GM18505 (cell line): ENCODE measurements around the gene COX7A1.
A peak's percentile ranks its signal among the peaks of the same experiment; 100 is the strongest.
"Not testable (repeated sequence)": the region's sequence is repeated elsewhere in the genome, so short reads cannot be mapped to it uniquely, and the experiment has no call there.

Experiments used
- ATAC-seq: cut with Tn5 transposase; IDR thresholded peaks from one replicate; pipeline ENCODE4 v1.9.1; 2021; ENCODE audit not compliant: unreplicated experiment
- POLR2A ChIP-seq: IDR thresholded peaks from 4 replicates; pipeline ENCODE4 v1.6.1; 2011; ENCODE audit warnings: borderline replicate concordance; ENCODE audit not compliant: insufficient read depth, insufficient read length; ENCODE audit errors: extremely low read depth

Gene COX7A1

DNA sequence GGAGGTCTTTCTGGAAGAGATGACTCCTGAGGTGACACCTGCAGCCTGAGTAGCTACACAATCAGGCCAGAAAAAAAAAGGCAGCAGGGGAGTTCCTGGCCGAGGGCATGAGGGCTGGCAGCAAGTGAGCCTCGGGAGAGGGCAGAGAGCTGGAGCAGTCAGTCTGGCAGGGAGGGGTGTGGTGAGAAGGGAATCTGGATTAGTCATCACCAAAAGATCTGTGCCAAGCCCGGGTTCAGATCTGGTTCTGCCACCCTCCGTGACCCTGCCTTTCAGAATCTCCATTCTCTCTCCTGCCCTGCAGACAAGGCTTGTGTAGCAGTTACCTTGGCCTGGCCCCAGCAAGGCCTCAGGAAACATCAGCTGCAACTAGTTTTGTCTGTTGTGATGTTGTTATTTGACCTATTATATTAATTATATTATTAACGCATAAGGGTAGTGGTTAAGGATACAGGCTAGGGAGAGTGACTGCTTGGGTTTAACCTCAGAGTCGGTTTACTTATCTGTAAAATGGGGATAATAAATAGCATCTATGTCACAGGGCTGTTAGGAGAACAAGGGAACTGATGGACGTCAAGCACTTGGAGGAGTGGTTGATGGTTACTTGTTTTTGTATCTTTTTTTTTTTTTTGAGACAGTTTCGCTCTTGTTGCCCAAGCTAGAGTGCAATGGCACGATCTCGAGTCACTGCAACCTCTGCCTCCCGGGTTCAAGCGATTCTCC, 15.1 kb downstream of the COX7A1 start:
- no peak for ATAC-seq
- TF ChIP-seq POLR2A: no peak

DNA sequence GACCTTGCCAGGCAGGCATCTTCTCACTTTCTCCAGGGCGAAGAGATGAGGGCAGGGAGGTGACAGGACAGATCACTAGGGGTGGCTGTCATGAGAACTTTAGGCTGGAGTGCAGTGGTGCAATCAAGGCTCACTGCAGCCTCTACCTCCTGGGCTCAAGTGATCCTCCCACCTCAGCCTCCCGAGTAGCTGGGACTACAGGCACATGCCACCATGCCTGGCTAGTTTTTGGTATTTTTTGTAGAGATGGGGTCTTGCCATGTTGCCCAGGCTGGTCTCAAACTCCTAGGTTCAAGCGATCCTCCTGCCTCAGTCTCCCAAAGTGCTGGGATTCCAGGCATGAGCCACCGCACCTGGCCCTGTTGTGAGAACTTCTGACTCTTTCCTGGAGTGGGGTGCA, 17.4 kb downstream of the COX7A1 start:
- ATAC-seq: not testable (repeated sequence)

DNA sequence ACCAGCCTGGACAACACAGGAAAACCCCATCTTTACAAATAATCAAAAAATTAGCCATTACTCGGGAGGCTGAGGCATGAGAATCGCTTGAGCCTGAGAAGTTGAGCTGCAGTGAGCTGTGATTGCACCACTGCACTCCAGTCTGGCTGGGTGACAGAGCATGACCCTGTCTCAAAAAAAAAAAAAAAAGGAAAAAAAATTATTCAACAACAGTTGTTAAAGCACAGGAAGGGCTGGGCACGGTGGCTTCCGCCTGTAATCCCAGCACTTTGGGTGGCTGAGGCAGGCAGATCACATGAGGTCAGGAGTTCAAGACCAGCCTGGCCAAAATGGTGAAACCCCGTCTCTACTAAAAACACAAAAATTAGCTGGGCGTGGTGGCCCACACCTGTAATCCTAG, 21.0 kb downstream of the COX7A1 start:
- not testable (repeated sequence) for ATAC-seq

DNA sequence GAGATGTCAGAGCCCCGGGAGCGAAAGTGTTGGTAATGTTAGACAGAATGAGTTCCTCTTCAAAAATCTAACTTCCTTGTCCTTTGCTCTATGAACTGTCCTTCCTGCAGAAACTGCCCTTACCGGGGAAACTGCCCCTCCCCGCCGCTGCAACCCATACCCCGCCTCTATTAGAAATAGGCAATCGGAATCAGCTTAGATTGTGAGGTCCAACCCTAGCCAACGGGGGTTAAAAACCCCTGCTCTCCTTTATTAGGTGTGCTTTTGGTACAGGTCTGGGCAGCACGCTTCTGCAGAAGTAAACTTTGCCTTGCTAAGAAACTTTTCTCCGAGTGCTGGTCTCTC, 23.9 kb downstream of the COX7A1 start:
- ATAC-seq: no peak
- TF ChIP-seq POLR2A: no peak

DNA sequence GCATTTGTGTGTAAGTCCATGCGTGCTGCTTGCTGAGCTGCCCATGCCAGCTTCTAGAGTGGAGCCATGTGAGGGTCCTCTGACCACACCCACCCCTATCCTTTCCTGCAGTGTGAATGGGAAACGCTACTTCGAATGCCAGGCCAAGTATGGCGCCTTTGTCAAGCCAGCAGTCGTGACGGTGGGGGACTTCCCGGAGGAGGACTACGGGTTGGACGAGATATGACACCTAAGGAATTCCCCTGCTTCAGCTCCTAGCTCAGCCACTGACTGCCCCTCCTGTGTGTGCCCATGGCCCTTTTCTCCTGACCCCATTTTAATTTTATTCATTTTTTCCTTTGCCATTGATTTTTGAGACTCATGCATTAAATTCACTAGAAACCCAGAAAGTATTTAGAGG, 26.7 kb downstream of the COX7A1 start:
- TF ChIP-seq POLR2A: no peak
- ATAC-seq: no peak

DNA sequence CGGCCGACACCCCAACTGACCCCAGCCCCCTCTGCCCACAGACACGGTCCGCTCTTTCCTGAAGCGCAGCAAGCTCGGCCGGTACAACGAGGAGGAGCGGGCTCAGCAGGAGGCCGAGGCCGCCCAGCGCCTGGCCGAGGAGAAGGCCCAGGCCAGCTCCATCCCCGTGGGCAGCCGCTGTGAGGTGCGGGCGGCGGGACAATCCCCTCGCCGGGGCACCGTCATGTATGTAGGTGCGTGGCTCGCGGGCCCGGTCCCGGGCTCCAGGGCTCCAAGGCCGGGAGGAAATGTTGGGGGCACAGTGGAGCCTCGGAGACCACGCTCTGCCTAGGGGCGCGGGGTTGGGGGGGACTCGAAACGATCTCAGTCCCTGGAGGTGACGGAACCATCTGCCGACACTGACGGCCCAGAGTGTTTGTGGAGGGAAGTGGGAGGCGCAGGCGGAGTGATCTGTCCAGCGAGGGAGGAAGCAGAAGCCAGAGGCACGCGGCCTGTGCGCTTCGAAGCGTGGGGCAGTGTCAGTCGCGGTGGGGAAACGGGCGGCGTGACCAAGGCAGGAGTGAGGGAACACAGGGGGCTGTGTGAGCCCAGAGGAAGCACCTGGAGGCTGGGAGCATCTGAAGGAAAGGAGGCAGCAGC, 30.6 kb downstream of the COX7A1 start:
- no peak for ATAC-seq
- TF ChIP-seq POLR2A: no peak

DNA sequence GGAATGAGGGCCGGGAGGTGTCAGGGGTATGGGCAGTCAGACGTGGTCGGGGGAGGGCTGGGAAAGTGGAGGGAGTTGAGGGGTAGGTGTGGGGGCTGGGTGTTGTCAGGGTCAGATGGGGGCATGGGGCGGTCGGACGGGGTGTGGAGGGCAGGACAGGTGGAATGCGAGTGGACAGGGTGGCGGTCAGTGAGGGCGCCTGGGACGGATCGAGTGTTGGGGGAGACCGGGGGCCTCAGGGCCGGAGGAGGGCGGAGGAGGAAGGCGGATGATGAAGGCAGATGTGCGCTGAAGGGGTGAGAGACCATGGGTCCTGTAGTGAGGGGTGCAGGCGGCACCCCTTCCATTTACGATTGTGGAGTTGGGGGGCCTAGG, 31.3 kb downstream of the COX7A1 start:
- no peak for TF ChIP-seq POLR2A
- ATAC-seq: no peak

DNA sequence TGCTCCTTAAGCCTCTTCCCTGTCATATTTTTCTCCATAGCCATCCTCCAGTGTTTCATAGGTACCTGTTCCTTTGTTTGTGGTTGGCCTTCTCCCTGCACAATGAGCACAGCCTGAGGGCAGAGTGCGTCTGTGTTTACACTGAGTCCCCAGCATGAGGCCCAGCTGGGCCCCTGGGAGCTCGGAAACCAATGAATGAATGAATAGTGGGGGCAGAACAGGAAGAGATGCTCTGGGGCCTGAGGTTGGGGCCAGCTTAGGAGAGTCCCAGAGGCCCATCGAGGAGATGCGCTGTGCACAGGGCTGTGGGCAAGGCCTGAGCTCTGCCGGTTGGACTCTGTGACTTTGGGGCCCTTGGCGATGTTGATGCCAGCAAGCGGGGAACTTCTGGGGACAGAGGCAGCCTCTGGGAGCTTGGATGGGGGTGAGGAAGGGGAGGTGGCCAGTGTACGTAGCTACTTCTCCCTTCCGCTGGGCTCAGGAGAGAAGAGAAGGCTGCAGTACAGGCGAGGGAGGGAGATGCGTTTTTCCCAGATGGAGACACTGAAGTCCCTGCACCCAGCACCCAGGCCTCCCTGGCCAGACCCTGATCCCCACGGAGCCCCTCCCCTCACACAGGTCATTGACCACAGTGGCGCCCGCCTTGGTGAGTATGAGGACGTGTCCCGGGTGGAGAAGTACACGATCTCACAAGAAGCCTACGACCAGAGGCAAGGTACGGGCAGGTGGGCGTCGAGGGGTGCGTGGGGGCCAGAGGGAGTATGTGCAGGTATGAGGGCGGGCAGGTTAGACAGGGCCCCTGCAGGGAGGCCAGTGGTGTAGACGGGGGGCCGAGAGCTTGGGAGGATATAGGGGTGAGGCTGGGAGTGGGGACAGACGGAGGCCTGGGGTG, 31.9 kb downstream of the COX7A1 start:
- no peak for ATAC-seq
- no peak for TF ChIP-seq POLR2A

DNA sequence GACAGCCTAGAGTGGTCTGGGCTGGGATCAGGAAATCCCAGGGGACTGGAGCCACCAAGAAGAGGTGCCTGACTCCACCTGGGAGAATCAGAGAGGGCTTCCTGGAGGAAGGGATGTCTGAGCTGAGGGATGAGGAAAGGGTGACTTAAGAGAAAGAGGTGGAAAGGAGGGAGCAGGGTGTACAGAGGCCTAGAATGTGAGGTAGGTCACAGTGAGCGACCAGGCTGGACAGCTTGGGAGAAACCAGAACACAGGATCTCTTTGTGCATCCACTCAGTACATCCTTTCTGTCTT, 36.0 kb downstream of the COX7A1 start:
- TF ChIP-seq POLR2A: no peak
- ATAC-seq: no peak

DNA sequence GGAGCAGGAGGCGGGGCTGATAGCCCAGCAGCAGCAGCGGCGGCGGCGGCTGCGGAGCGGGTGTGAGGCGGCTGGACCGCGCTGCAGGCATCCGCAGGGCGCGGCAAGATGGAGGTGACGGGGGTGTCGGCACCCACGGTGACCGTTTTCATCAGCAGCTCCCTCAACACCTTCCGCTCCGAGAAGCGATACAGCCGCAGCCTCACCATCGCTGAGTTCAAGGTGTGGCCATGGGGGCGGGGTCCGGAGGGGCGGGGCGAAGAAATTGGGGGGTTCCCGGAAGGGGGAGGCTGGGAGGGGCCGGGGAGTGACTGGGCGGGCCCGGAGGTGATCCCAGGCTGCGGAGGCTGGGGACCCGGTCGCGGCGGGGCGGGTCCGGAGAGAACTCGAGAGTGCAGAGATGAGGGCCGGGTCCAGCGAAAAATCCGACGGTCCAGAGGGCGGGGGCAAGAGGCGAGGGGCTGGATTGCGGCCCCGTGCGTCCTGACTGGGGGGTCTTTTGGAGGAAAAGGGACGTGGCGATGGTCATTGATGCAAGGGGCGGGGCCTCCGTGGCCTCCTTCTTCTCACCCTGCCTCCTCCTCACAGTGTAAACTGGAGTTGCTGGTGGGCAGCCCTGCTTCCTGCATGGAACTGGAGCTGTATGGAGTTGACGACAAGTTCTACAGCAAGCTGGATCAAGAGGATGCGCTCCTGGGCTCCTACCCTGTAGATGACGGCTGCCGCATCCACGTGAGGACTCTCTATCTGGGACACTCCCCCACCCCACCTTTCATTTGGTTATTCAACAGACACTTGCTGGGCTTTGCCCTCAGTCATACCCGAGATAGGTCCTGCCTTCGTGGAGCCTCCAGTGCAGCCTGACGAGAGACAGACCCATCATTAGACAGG, 36.5 kb downstream of the COX7A1 start, which contains the start of gene TBCB:
Gene TBCB (plus strand): TSS at position 16 of the 891 bp plus-strand sequence. CDS start 93 bp downstream, at position 109.
- peak; percentile 88 for TF ChIP-seq POLR2A
- peak; percentile 34 for ATAC-seq

DNA sequence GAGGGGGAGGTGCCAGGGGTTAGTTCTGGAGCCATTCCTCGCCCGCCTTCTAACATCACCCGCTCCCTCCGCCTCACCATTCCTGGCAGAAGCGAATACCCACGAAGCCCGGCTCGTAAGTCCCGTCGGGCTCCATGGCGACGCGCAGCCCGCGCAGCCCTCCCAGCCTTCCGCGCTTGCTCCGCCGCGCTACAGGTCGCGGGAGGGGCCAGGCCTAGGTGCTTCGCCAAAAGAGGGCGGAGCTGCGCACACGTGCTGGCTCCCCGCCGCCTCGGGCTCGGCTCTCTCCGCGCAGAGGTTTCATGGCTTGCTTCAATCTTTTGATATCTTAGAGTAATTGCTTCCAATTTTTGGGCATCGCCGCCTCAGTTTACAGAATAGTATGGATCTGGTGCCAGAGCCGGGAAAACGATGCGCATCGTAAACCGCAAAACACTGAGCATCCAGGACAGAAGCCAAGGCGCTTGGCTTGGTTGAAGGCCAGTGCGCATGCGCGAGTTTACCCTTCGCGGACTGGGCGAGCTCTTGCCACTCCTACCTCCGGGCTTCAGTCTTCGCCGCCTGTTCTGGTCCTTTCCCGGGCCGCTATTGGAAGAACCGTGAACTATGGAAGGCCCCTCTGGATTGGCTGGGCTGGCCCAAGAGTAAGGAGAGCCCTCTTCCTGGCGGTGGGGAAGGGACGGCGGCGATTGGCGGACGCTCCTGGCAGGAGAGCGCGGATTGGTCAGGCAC, 37.4 kb downstream of the COX7A1 start, which contains the start of gene POLR2I:
Gene POLR2I (minus strand): TSS at position 155 of the 732 bp plus-strand sequence. CDS start 19 bp downstream, at position 136.
- peak; percentile 63 for TF ChIP-seq POLR2A
- peak; percentile 83 for ATAC-seq

DNA sequence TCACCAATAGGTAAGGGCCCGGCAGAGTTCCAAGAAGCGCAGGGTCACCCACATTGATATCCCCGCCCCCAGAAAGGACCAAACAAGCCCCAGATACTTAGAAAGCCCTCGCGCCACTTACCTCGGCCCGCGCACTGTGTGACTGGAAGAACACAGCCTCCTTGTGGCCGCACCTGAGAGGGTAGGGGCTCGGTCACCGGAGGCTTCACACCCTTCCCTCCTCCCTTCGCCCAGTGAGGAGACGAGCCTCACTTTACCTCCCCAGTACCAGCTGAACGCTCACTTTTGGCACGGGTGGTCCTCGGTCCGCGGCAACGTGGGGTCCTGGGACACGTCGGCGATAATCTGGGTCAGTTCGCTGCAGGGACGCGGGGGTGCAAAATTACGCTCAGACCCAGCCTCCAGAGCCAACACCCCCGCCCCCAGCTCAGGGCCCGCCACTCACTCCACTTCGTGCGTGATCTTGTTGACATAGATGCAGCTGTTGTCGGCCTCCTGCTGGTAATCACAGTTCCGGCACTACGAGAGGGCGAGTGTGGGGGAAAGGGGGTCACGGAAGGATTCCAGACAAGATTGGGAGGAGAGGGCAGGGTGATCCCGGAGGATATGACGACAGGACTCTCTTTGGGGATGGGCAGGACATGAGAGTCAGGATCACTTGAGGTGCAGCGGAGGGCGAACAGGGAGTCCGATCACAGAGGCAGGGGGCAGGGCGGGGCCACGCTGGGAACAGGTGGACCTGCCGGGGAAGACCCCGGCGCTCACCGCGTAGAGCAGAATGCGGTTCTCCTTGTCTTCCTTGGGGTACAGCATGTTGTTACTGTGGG, 38.1 kb downstream of the COX7A1 start:
- no peak for TF ChIP-seq POLR2A
- peak; percentile 3 for ATAC-seq

DNA sequence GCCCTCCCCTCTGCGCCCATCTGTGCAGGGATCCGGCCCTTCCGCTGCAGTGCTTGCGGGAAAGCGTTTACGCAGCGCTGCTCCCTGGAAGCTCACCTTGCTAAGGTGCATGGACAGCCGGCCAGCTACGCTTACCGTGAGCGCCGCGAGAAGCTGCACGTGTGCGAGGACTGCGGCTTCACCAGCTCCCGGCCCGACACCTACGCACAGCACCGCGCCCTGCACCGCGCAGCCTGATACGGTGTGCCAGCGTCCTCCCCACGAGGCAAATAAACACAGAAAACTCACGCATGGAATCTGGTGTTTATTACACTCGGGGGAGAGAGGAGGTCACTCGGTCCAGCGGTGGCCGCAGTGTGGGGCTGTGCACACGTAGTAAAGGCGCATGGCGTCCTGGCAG, 38.8 kb downstream of the COX7A1 start:
- ATAC-seq: no peak

More for the DNA sequence above, 38.8 kb downstream of the COX7A1 start:
- TF ChIP-seq POLR2A: no peak
